ENCODE measurements around the gene DTNA.
"Not testable (repeated sequence)": the region's sequence is repeated elsewhere in the genome, so short reads cannot be mapped to it uniquely, and the experiment has no call there.

- TF ChIP-seq, protein P1, sequence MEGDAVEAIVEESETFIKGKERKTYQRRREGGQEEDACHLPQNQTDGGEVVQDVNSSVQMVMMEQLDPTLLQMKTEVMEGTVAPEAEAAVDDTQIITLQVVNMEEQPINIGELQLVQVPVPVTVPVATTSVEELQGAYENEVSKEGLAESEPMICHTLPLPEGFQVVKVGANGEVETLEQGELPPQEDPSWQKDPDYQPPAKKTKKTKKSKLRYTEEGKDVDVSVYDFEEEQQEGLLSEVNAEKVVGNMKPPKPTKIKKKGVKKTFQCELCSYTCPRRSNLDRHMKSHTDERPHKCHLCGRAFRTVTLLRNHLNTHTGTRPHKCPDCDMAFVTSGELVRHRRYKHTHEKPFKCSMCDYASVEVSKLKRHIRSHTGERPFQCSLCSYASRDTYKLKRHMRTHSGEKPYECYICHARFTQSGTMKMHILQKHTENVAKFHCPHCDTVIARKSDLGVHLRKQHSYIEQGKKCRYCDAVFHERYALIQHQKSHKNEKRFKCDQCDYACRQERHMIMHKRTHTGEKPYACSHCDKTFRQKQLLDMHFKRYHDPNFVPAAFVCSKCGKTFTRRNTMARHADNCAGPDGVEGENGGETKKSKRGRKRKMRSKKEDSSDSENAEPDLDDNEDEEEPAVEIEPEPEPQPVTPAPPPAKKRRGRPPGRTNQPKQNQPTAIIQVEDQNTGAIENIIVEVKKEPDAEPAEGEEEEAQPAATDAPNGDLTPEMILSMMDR (conservative IDR thresholded peaks at IDR 0.05; ENCODE audit: low read depth, low read length), result not testable (repeated sequence)
- not testable (repeated sequence) for TF ChIP-seq EZH2phosphoT487 (IDR thresholded peaks at IDR 0.05; ENCODE audit: borderline replicate concordance, low read length)
Observed at GRCh38 chr18:34725737-34726136, 15.6 kb downstream of the DTNA start.

All from PC-3 (cell line).